Right atrium auricular region (tissue), 2 donors: ENCODE data around the gene KLRB1. TPM values are rescaled to one million over a fixed set of nuclear protein-coding genes. Genes with fewer than 3 reads are reported as not detected.

ENCODE experiments used
- DNase-seq: peaks from one replicate; pipeline ENCODE4 v3.0.0-alpha.2; 2019; ENCODE audit warnings: low spot score
- H3K27ac ChIP-seq, 2 donors: fragments of 200-600 bp; sonication (generic); 1 replicate in 1 of 2; 2 replicates in 1 of 2; pipeline ENCODE4 v1.5.1; 2016 to 2019
- H3K27me3 ChIP-seq, 2 donors: fragments of 200-600 bp; sonication (generic); one replicate each; pipeline versions ENCODE4 v1.5.1 to v1.6.0; 2017 to 2019
- H3K36me3 ChIP-seq: fragments of 200-600 bp; sonication (generic); one replicate; pipeline ENCODE4 v1.5.1; 2016
- H3K4me1 ChIP-seq, 2 donors: fragments of 200-600 bp; sonication (generic); one replicate each; pipeline versions ENCODE4 v1.5.1 to v1.6.0; 2017 to 2019
- H3K4me3 ChIP-seq, 2 donors: fragments of 200-600 bp; sonication (generic); 1 replicate in 1 of 2; 2 replicates in 1 of 2; pipeline ENCODE4 v1.5.1; 2017 to 2019; ENCODE audit warnings: mild to moderate bottlenecking in 1 of 2, moderate library complexity in 1 of 2
- H3K9me3 ChIP-seq, 2 donors: fragments of 200-600 bp; sonication (generic); one replicate each; pipeline ENCODE4 v1.5.1; 2019
- total RNA-seq, 2 donors: library from RNA; depleted of rRNA; stranded (reverse); fragments of >200 nt; gene quantifications; one replicate each; pipeline ENCODE4 v1.1.0, GENCODE V29; 2016
- TF ChIP-seq, protein P1 (sequence below), 2 donors: fragments of 200-600 bp; sonication (generic); IDR thresholded peaks; one replicate each; pipeline ENCODE4 v1.5.1; 2019; ENCODE audit warnings: antibody characterized with exemption in 2 of 2

The KLRB1 gene
- total RNA-seq, 2 donors from 2014 or later: 0.75 TPM; not detected in 1

DNA sequence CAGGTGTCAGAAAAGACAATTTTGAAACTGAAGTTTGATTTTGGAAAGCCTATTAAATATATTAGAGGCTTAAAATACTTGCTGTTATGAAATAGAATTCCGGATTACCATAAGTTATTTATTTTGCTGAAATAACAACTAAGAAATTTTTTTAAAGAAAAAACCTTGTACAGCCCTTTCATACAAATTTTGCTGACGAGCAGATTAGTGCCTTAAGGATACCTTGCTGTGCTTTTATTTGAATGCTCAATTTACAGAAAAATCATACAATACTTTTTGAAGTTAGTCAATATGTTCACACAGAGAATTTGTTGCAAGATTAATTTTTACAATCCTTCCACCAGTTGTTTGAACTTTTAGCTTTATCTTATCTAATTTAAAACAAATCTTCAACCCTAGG is 32.3 kb upstream of the KLRB1 start:
- Histone ChIP-seq H3K27me3 (no peaks in the 10 kb centered on the region), H3K36me3 (no peaks in the 10 kb centered on the region), H3K4me3 (no peak overlapping the region), H3K9me3 (no peaks in the 10 kb centered on the region), H3K4me1 (no peaks in the 10 kb centered on the region), H3K27ac (no peak overlapping the region)
- TF ChIP-seq, protein P1, sequence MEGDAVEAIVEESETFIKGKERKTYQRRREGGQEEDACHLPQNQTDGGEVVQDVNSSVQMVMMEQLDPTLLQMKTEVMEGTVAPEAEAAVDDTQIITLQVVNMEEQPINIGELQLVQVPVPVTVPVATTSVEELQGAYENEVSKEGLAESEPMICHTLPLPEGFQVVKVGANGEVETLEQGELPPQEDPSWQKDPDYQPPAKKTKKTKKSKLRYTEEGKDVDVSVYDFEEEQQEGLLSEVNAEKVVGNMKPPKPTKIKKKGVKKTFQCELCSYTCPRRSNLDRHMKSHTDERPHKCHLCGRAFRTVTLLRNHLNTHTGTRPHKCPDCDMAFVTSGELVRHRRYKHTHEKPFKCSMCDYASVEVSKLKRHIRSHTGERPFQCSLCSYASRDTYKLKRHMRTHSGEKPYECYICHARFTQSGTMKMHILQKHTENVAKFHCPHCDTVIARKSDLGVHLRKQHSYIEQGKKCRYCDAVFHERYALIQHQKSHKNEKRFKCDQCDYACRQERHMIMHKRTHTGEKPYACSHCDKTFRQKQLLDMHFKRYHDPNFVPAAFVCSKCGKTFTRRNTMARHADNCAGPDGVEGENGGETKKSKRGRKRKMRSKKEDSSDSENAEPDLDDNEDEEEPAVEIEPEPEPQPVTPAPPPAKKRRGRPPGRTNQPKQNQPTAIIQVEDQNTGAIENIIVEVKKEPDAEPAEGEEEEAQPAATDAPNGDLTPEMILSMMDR (IDR thresholded peaks at IDR 0.05): no peak
- no peak for DNase-seq

DNA sequence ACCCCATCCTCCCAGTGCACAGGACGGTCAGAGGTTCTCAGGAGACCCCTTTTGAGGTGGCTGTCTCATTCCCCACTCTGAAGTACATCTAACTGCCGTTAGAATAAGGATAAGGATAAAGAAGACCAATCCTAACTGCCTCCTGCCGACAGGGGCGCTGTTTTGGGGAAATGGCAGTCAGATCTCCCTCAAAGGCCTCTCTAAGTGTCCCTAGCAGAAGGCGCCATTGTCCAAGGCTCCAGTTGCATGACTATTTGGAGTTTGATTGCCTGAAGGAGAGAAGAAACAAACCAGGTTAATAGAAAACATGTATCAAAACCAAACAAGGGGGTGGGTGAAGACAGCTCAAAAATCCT is 29.1 kb upstream of the KLRB1 start:
- Histone ChIP-seq H3K9me3 (no peaks in the 10 kb centered on the region), H3K27me3 (no peaks in the 10 kb centered on the region), H3K4me3 (no peak overlapping the region), H3K27ac (no peak overlapping the region), H3K4me1 (no peaks in the 10 kb centered on the region), H3K36me3 (no peaks in the 10 kb centered on the region)
- TF ChIP-seq, protein P1 (IDR thresholded peaks at IDR 0.05): no peak
- DNase-seq: no peak

DNA sequence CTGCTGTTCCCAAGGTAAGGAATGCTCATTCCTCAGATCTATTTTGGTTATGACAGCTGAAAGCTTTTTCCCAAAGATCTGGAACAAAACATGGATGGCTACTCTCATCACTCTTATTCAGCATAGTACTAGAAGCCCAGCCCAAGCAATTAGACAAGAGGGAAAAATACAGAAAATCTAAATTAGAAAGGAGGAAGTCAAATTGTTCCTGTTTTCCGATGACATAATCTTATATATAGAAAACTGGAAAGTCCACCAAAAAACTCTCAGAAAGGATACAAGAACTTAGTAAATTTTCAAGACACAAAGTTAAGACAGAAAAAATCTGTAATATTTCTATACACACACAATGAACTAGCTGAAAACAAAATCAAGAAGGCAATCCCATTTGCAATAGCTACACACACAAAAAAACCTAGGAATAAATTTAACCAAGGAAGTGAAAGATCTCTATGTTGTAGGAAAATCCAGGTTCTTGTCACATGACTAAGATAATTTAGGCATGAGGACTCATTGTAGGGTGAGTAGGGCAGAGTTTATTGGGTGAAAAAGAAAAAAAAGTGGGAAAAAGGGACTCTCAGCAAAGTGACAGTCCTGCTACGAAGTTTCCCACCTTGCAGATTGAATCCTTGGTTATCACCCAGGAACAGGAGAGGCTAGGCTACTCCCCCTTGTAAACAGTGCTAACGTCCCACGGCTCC is 28.6 kb upstream of the KLRB1 start:
- DNase-seq: no peak
- Histone ChIP-seq H3K4me1 (no peaks in the 10 kb centered on the region), H3K27ac (no peak overlapping the region), H3K9me3 (no peaks in the 10 kb centered on the region), H3K4me3 (no peak overlapping the region), H3K36me3 (no peaks in the 10 kb centered on the region), H3K27me3 (no peaks in the 10 kb centered on the region)
- TF ChIP-seq, protein P1 (IDR thresholded peaks at IDR 0.05): no peak

DNA sequence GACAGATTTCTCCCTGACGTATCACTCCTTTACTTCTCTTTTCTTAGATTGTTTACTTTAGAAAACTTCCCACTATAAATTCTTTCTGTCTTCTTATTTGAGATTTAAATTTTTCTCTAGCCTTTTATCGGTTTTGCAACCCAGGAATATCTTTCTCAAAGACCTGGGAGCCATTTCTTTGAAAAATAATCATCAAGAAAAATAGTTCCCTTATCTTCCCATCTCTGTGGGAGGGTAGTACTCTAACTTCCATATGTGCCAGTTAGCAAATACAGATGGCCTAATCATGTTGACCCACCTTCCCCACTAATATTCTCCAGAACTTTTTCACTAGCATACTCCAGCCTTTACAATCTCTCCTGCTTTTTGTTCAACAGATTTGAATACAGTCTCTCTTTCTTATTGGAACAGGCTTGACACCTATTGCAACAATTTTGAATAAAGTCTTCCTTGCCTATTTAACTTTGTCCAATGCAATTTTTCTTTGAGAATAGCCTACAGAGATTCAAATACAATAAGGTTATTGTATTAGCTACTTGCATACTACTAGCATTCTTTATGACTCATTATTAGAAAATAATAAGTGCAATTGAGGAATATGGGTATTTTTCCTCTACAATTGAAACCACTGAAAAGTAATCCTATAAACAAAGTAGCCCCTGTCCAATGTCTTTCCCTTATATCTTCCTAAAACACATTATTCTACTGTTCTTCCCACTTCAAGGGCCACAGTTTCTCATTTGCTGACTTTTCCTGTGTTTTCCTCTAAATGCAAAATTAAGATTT is 27.4 kb upstream of the KLRB1 start:
- Histone ChIP-seq H3K9me3 (no peaks in the 10 kb centered on the region), H3K4me1 (no peaks in the 10 kb centered on the region), H3K27me3 (no peaks in the 10 kb centered on the region), H3K27ac (no peak overlapping the region), H3K4me3 (no peak overlapping the region), H3K36me3 (no peaks in the 10 kb centered on the region)
- TF ChIP-seq, protein P1 (IDR thresholded peaks at IDR 0.05): no peak
- DNase-seq: no peak

DNA sequence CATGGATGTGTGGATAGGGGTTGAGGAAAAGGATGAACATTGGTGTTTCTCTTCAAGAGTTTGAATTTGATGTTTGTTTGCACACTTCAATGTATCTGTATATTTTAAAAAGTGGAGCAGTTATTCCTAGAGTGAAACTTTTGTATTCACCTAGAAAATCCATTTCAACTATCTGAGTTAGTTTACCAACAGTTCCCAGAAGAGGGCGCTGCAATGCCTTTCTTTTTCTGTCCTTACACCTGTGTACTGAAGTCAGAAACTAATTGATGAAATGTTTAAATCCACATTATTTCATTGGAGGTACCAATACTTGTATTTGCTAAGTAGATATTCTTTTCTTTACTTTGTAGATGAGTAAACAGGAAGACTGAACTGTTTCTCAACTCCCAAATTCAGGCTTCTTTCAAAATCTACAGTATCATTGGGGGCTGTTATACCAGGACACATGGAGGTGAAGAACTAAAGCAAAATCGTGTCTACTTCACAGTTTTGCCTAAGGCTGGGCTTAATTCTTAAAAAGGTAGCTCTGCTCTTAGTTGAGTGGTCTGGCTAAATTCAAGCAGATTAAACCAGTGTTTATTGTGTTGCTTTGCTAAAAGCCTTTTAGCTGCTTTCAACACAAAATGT is 26.6 kb upstream of the KLRB1 start:
- Histone ChIP-seq H3K27ac (no peak overlapping the region), H3K27me3 (no peaks in the 10 kb centered on the region), H3K4me1 (no peaks in the 10 kb centered on the region), H3K4me3 (no peak overlapping the region), H3K9me3 (no peaks in the 10 kb centered on the region), H3K36me3 (no peaks in the 10 kb centered on the region)
- no peak for DNase-seq
- TF ChIP-seq, protein P1 (IDR thresholded peaks at IDR 0.05): peak; percentile 58 to 67
